ENCODE data around the gene DPF3.

DPF3 gene

GRCh38 chr14:72603639-72604038, 290.3 kb downstream of the DPF3 start:
- no peak overlapping the region for H3K4me2 ChIP-seq (ENCODE audit: low read length)
- no peak for TF ChIP-seq CTCF (IDR thresholded peaks at IDR 0.05; ENCODE audit: low read depth, low read length, poor library complexity, severe bottlenecking)
- no peak for TF ChIP-seq EZH2phosphoT487 (IDR thresholded peaks at IDR 0.05; ENCODE audit: borderline replicate concordance, low read length)
- H3F3A ChIP-seq (ENCODE audit: control insufficient read depth, insufficient read depth) = no peaks in the 10 kb centered on the region
- no peaks in the 10 kb centered on the region for H4K20me1 ChIP-seq (ENCODE audit: control insufficient read depth, insufficient read depth, low read depth, low read length)
- no peak overlapping the region for H3K4me3 ChIP-seq (ENCODE audit: low read length)
- no peaks in the 10 kb centered on the region for H3K9me3 ChIP-seq (ENCODE audit: control insufficient read depth, insufficient read depth, low read length)
- no peaks in the 10 kb centered on the region for H3K79me2 ChIP-seq (ENCODE audit: control insufficient read depth, low read length)
- peaks cover 6% of the 10 kb centered on the region; the same call in 1 of the 2 replicates for H3K27me3 ChIP-seq (ENCODE audit: control insufficient read depth, low read length)
- peaks cover 2% of the 10 kb centered on the region for H3K4me1 ChIP-seq (ENCODE audit: control insufficient read depth, low read length)
- no peaks in the 10 kb centered on the region for H3K9me2 ChIP-seq (replicated peaks; ENCODE audit: control insufficient read depth, low read length)
- no peak overlapping the region for H3K27ac ChIP-seq (ENCODE audit: low read depth, low read length)
- H3K36me3 ChIP-seq (ENCODE audit: control insufficient read depth, low read length) = no peaks in the 10 kb centered on the region

GRCh38 chr14:72600551-72601330, 293.2 kb downstream of the DPF3 start:
- Histone ChIP-seq H4K20me1 (ENCODE audit: control insufficient read depth, insufficient read depth, low read depth, low read length) (no peaks in the 10 kb centered on the region), H3K9me2 (replicated peaks; ENCODE audit: control insufficient read depth, low read length) (no peaks in the 10 kb centered on the region), H3F3A (ENCODE audit: control insufficient read depth, insufficient read depth) (no peaks in the 10 kb centered on the region), H3K27me3 (ENCODE audit: control insufficient read depth, low read length) (peaks cover 26% of the 10 kb centered on the region), H3K4me1 (ENCODE audit: control insufficient read depth, low read length) (peaks cover 13% of the 10 kb centered on the region), H3K27ac (ENCODE audit: low read depth, low read length) (no peak overlapping the region), H3K4me3 (ENCODE audit: low read length) (no peak overlapping the region), H3K9me3 (ENCODE audit: control insufficient read depth, insufficient read depth, low read length) (no peaks in the 10 kb centered on the region), H3K36me3 (ENCODE audit: control insufficient read depth, low read length) (no peaks in the 10 kb centered on the region), H3K4me2 (ENCODE audit: low read length) (no peak overlapping the region), H3K79me2 (ENCODE audit: control insufficient read depth, low read length) (no peaks in the 10 kb centered on the region)
- TF ChIP-seq CTCF (IDR thresholded peaks at IDR 0.05; ENCODE audit: low read depth, low read length, poor library complexity, severe bottlenecking) = no peak
- no peak for TF ChIP-seq EZH2phosphoT487 (IDR thresholded peaks at IDR 0.05; ENCODE audit: borderline replicate concordance, low read length)

GRCh38 chr14:72599579-72600470, 294.1 kb downstream of the DPF3 start:
- Histone ChIP-seq H3K4me1 (ENCODE audit: control insufficient read depth, low read length) (peaks cover 13% of the 10 kb centered on the region), H3K9me2 (replicated peaks; ENCODE audit: control insufficient read depth, low read length) (no peaks in the 10 kb centered on the region), H3K4me3 (ENCODE audit: low read length) (no peak overlapping the region), H3K36me3 (ENCODE audit: control insufficient read depth, low read length) (no peaks in the 10 kb centered on the region), H3F3A (ENCODE audit: control insufficient read depth, insufficient read depth) (no peaks in the 10 kb centered on the region), H3K27ac (ENCODE audit: low read depth, low read length) (no peak overlapping the region), H4K20me1 (ENCODE audit: control insufficient read depth, insufficient read depth, low read depth, low read length) (no peaks in the 10 kb centered on the region), H3K79me2 (ENCODE audit: control insufficient read depth, low read length) (no peaks in the 10 kb centered on the region), H3K4me2 (ENCODE audit: low read length) (no peak overlapping the region), H3K9me3 (ENCODE audit: control insufficient read depth, insufficient read depth, low read length) (no peaks in the 10 kb centered on the region), H3K27me3 (ENCODE audit: control insufficient read depth, low read length) (peaks cover 28% of the 10 kb centered on the region)
- TF ChIP-seq EZH2phosphoT487 (IDR thresholded peaks at IDR 0.05; ENCODE audit: borderline replicate concordance, low read length) (no peak), CTCF (IDR thresholded peaks at IDR 0.05; ENCODE audit: low read depth, low read length, poor library complexity, severe bottlenecking) (no peak)
